Measurements from ENCODE around the gene PTCD3.

The PTCD3 gene

DNA sequence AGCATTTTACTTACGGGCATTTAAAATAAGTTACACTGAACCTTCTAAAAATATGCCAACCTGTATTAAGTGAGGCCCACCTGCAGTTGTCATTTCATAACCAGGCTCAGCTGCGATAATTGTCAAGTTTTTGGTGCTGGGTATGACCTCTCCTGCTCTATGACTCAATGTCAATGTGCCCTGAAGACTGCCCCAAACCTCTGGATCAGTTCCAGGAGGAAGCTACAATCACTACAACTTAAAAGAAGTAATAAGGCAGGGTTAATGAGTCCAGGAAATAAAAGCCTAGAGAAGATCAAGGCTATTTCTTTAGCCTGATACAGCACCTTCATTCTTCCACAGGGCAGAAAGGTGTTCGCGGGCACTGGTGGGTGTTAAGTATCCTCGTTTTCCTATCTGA lies 23.3 kb upstream of the PTCD3 start:
- DNase-seq = no peak

DNA sequence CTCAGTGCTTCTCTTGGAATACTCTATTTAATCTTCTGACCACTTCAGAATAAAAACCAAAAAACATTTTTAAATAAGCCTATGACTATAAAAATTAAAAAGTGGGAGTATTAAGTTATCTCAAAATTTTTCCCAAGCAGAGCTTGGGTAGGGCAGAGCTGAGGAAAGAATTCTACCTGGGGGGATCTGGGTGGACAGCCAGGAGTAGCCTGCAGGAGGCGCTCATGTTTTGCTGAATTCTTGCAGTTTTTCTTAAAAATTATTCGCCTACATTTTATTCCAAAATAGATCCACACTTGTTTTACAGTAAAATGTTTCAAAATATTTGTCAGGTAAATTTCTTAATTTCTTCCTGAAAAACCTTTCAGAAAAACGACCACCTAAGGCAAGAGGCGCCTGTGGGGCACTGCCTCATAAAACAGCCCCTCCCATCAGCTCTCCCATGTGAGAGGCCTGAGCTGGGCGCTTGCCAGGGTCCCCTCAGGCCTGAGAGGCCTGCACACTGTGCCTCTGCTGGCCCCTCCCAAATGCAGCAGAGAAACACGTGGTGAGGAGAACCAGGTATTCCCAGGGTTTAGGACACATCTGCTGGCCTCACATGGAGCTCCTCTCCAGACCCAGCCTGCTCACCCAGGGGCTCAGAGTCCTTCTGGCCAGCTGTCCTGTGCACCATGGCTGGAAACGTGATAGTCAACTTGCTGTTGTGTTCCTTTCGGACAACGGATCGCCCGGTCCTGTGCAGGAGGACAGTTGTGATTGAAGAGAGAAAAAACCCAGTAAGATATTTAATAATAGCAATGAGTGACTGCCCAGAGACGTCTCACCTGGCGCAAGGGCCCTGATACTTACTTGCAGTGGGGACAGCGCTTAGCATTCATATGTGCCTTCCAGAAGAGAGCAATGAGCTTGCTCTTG lies 17.8 kb upstream of the PTCD3 start:
- DNase-seq = no peak

DNA sequence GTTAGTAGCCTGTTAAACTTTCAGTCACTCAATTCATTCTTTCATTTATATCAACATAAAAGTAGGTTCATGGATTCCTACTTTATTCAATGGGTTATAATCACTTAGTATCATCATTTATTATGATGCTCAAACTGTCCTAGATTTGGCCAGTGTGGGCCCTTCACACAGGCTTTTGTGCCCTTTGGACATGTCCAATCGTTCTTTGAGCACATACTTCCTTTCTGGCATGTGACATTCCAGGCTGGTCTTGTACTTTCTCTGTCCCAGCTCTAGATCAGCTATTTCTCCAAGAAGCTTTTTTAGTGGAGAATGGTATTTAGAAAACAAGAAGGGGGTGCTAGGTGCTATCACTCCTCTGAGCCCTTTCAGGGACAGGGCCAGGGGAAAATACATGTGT lies 11.8 kb upstream of the PTCD3 start:
- no peak for DNase-seq

DNA sequence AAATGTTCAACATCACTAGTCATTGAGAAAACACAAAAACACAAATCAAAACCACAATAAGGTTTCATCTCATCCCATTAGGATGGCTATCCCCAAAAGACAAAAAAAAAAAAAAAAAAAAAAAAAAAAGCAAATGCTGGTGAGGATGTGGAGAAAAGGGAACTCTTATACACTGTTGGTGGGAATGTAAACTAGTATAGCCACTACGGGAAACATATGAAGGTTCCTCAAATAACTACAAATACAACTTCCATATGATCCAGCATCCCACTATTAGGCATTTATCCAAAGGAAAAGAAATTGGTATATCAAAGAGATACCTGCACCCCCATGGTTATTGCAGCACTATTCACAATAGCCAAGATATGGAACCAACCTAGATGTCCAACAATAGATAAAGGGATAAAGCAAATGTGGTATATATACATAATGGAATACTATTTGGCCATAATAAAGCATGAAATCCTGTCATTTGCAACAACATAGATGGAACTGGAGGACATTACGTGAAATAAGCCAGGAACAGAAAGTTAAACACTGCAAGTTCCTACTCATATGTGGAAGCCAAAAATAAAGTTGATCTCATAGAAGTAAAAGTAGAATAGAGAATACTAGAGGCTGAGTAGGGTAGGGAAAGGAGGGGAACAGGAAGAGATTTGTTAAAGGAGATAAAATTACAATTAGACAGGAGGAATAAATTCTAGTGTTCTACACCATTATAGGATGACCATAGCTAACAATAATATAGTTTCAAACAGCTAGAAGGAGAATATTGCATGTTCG lies 8.7 kb upstream of the PTCD3 start:
- DNase-seq = no peak

DNA sequence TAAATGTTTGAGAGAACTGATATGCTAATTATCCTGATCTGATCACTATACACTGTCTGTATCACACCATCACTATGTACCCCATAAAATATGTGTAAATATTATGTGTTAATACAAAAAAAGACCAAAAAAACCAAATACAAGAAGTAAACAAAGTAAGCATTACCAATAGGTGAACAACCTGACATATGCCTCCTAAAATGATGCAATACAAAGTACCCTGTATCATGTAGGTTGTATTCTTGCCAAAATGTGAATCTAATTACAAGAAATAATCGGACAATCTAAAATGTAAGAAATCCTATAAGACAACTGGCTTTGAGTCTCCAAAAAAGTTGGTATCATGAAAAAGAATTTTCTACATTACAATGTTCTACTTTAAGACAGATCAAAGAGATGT lies 8.1 kb upstream of the PTCD3 start:
- DNase-seq = no peak

DNA sequence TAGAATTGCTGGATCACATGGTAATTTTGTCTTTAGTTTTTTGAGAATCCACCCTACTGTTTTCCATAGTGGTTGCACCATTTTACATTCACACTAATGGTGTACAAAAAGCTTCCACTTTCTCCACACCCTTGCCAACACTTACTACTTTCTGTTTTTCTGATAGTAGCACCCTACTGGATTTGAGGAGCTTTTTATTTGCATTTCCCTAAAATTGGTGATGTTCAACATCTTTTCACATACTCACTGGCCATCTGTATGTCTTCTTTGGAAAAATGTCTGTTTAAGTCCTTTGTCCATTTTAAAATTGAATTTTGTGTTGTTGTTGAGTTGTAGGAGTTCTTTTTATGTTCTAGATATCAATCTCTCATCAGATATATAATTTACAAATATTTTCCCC lies 3.9 kb upstream of the PTCD3 start:
- DNase-seq = no peak

DNA sequence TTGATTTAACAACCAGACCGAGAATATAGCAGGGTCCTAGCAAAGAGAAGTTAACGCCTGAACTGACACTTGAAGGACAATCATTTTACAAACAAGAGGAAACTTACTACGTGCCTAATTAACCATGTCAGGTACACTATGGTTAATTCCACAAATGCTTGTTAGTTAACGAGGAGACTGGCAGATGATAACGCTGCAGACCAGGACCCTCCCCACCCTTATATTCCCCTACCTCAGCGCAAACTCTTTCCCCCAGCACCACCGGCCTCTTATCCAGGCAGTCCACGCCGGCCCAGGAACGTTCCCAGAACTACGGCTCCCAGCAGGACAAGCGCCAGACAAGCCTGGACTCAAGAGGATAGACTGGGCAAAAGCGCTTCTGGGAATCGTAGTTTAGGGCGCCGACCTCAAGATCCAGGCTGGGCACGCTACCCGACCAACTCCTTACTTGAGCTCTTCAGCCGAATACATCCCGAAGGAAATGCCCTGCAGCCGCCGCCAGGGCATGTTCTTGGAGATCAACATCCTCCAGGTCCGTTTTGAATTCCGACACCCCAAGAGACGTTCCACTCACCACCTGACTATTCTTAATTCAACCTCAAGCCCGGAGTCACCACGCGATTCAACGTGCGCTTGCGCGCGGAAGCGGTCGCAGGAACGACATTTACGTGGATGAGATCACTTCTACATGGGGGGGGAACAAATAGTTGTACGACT lies 625 bp upstream of the PTCD3 start, which contains the start of gene POLR1A:
Gene POLR1A (minus strand): TSS at position 635 of the 717 bp plus-strand sequence. CDS start 110 bp downstream, at position 525.
- DNase-seq = peak; percentile 92

DNA sequence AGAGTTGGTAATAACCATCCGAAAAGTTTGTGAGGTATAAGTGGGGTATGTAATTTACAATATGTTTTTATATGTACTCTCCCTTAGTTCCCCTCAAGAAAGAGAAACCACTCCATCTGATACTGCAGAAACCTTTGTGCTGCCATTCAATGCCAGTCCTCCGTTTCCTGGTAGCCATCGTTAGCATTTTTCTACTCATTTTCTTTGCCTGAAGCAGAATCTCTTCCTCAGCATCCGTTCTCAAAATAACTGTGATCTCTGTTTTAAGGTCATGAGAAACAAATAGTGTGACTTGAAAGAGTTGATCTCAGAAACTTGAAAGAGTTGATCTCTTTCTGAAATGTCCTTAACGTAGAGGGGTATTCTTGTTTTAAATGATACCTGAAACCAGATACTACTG lies 996 bp downstream of the PTCD3 start:
- DNase-seq = no peak

DNA sequence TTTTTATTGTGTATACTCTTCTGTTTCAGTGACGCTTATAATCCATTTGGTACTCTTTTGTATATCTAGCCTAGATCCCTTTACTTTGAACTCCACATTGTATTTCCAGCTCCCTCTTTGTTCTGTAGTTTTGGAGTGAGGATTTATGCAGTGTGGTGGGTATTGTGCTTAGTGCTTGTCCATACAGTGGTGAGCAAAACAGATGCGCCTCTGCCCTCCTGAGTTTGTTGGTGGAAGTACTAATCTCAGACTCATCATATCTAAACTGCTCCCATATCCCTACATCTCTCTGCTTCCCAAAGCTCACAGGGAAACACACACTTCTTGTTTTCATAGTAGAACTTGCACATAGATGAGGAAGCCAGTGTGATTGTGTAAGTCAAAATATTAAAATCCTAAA lies 12.1 kb downstream of the PTCD3 start:
- no peak for DNase-seq

DNA sequence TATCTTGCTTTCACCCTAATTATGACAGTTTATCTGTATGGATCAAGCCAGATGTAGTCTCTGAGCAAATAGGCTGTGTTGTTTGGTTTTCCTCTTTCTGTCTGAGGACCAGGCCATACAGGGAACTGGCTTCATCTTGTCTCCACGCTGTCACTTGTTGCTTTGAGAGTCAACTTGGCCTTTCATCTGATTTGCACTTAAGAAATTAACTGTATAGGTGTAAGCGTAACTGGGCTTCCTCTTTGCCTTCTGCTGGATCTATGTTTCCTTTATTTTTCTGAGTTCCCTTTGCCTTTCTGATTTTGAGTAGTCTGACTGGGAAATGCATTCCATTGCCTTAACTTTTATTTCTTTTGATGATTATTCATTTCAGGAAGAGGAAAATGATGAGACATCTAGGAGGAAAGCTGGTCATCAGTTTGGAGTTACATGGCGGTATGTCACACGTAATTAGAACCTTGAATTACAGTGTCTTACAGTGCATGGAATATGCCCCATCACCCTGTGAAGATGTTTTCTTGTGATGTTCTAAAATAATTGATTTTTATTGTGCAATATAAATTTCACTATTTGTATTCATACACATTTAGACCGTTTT lies 17.4 kb downstream of the PTCD3 start:
- no peak for DNase-seq

DNA sequence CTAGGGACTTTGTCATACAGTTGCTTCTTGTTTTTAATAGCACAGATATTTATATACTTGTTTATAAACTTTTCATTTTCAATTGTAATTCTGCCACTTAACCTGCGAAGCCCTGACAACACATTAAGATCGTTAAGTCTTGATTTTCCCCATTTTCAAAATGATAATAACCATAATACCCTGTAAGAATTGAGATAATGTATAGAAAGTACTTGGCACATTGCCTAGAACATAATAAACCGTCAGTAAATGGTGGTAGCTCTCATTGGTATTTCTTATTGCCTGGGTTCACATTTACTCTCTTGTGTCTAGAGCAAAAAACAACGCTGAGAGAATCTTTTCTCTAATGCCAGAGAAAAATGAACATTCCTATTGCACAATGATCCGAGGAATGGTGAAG lies 18.6 kb downstream of the PTCD3 start:
- DNase-seq = no peak

DNA sequence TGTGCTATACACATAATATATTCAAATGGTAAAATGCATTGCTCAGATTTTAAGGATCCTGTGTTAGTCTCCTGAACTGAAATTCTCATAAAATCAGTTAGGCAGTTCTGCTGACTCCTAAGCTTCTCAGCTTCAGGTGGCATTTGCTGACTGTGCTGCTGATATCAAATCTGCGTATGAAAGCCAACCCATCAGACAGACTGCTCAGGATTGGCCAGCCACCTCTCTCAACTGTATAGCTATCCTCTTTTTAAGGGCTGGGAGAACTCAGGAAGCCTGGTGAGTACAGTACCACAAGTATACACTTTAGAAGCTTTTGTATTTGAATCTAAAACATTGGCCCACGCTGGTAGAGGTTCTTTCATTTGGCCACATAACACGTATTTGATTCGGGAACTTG lies 28.7 kb downstream of the PTCD3 start:
- DNase-seq = no peak

DNA sequence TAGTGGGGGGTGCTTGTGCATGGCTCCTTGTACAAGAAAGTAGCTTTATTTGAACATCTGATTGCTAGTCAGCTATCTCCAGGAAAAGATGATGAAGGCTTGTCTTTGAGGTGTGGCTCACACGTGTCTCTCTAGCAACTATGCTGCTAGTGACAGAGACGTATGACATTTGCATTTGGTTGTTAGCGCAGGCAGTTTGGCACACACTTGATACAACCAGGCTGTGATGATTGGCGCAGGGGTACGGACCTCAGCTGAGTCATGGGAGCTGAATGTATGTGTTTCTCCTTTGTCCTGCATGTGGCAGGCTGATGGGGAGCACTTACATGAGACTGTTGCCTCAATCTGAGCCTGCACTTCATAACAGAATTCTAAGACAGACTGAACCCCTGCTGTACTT lies 29.6 kb downstream of the PTCD3 start:
- DNase-seq = no peak

DNA sequence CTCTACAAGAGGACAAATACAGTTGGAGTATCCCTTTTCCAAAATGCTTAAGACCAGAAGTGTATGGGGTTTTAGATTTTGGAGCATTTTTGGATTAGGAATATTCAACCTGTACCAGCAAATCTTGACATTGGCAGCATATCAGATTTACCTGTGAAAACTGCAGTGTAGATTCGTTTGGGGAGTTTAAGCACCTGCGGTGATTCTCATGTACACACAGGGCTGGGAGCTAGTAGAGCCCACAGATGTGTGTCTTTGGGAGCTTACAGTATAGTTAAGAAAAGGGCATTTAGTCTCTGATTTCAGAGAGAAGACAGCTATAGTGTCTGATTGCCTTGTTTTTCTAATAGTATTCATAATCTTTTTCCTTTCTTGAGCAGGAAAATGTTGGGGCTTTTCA lies 30.1 kb downstream of the PTCD3 start:
- DNase-seq = no peak

DNA sequence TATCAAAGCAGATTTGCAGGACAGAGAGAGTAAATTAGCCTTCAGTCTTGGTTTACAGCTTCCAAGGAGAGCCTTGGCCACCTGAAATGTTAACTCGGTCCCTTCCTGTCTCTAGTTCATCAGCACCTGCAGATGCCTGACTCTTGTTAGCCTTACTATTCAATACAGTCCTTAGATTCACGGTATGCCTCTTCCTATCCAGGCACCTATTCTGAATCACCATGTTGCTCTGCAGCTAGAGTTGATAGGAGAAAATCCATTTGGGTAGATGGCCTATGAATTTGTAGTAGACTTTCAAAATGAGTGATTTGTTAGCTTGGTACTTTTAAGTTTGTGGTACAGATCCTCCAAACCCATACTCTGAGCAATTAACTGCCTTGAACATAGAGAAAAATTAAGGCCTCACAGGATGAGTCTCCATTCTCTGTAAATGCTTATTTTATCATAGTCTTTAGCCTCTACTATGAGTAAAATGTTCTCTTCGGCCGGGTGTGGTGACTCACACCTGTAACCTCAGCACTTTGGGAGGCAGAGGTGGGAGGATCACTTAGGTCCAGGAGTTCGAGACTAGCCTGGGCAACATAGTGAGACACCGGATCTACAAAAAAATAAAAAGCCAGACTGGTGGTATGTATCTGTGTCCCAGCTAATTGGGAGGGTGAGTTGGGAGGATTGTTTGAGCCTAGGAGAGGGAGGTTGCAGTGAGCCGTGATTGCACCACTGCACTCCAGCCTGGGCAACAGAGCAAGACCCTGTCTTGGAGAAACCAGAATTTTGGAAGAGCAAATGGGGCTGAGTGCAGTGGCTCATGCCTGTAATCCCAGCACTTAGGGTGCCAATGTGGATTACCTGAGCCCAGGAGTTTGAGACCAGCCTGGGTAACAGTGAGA lies 32.9 kb downstream of the PTCD3 start:
- no peak for DNase-seq

DNA sequence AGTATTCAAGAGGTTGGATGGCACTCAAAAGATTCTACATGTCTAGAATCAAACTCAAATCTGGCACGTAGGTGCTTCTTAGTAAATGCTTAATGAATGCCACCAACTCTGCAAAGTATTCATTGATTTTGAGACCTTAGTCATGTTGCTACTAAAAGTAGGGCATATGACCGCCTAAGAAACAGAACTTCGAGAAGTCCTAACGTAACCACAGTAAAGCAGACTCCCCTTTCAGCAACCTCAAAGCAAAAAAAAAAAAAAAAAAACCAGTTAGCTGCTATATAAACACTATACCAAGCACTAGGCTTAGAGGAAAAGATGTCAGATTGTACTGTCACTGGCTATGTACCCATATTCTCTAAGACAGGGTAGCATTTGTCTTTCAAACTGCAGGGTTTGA lies 33.9 kb downstream of the PTCD3 start:
- DNase-seq = no peak

DNA sequence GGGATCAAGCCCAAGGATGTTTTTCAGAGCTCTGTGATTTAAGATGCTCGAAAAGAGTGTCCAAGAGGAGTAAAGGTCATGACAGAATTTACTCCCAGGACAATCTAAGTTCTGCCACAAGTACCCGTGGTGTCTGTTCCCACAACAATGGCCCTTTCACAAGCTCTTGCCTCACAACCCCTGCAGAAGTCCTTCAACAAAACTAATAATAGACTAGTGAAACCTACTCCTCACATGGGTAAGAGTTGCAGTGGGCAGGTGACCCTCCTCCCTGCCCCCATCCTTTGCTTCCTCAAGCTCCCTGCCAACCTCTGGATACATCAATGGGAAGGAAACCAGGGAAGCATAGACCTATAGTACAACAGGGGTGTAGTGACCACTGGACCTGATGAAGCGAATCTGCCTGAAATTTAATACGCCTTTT lies 34.9 kb downstream of the PTCD3 start:
- DNase-seq = no peak

DNA sequence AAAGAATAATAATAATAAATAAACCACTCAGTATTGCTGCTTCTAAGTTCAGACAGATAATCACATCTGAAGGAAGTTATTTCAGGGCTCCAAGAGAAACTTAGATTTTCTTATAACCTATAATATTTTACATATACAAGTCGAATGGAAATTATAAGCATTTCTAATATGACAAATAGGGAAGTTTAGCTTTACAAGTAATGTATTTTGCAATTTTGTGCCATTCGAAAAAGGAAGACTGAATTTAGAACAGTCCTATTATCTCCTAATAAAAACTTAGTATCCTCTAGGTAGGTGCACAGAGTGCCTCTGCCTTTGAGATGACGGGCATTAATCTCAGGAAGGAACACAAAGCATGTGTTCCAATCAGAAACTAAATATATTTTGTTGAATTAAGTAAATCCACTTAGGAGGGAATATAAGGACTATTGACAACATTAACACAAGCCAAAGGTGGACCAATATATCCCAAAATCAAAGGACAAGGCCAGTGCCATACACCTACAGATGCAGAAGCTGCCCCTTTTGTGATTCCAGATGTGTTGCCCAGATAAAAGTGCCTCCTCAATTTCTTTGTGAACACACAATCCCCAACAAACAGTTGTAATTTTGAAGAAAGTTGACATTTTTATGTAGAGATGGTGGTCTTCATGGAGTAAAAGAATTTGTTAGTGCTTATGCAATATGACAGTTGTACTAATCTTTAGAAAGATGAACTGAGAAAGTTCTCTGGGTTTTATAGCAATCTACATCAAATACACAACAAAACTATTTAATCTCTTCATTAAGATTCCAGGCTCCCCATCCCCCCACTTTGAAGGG lies 36.6 kb downstream of the PTCD3 start:
- no peak for DNase-seq

DNA sequence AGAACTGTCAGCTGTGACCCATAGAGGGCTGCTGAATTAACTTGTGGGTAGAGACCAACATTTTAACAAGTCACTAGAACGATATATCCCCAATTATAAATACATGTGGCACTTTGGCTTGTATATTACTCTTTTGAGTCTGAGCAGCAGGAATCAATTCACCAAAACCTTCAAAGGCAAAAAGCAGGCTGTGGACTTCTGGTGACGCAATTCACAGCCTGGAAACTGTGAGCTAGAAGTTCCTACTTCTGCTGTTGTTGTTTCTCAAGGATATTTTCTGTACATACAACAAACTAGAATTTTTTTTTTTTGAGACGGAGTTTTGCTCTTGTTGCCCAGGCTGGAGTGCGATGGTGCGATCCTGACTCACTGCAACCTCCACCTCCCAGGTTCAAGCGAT lies 37.3 kb downstream of the PTCD3 start:
- no peak for DNase-seq

DNA sequence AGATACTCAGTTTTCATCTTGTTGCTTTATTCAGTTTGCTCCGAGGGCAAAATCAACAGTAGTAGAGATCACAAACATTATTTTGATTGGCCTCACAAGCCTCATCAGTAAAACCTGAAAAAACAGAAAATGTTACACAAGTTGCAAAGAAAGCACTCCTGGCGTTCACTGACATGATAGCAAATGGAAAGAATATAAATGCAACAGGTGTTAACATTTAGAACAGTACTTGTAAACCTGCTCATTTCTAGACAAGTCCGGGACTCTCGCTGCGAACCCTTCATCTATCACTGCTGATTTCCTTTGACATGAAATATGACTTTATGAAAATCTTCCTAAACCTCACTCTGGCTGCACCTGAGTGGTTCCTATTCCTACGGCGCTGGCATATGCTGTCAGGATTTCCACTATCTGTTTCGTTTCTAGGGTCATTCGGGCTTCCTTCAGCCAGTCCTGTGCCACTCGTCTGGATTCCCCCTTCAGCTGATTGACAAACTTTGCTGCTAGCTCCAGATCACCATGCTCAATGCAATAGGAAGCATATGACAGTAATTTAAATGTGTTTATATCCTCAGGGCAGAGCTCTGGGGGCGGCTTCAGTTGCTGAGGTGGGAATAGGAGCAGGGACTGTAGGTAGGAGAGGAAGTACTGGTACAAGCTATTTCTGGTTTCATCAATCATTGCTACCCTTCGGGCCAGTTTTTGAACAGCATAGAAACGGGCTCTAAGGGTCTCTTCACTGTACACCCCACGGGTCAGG lies 38.1 kb downstream of the PTCD3 start:
- no peak for DNase-seq
